Thymus (tissue), 11 donors: ENCODE results near the gene ARL8B. TPM values are rescaled to one million over a fixed set of nuclear protein-coding genes. Genes with fewer than 3 reads are reported as not detected.

Experiments
- DNase-seq, 9 donors: peaks; one replicate each; pipeline ENCODE4 v3.0.0-alpha.2; 2013; ENCODE audit warnings: low spot score in 9 of 9, low read depth in 6 of 9, missing footprints in 1 of 9
- H3K27ac ChIP-seq, 2 donors: one replicate each; pipeline ENCODE4 v1.5.1; 2013; ENCODE audit warnings: control low read depth in 1 of 2, low read depth in 1 of 2, low read length in 1 of 2, mild to moderate bottlenecking in 1 of 2, moderate library complexity in 1 of 2
- H3K27me3 ChIP-seq, 2 donors: one replicate each; pipeline ENCODE4 v1.5.1; 2013; ENCODE audit warnings: low read length in 1 of 2; ENCODE audit not compliant: control insufficient read depth in 2 of 2, insufficient read depth in 1 of 2
- H3K36me3 ChIP-seq, 2 donors: one replicate each; pipeline ENCODE4 v1.5.1; 2013; ENCODE audit warnings: low read length in 1 of 2, mild to moderate bottlenecking in 1 of 2, moderate library complexity in 1 of 2; ENCODE audit not compliant: control insufficient read depth in 2 of 2, insufficient read depth in 2 of 2
- H3K4me1 ChIP-seq, 2 donors: one replicate each; pipeline ENCODE4 v1.5.1; 2013; ENCODE audit warnings: low read length in 2 of 2; ENCODE audit not compliant: control insufficient read depth in 2 of 2, insufficient read depth in 2 of 2
- H3K4me3 ChIP-seq, 2 donors: one replicate each; pipeline ENCODE4 v1.5.1; 2013; ENCODE audit warnings: low read length in 2 of 2, control low read depth in 1 of 2, mild to moderate bottlenecking in 1 of 2
- H3K9me3 ChIP-seq, 2 donors: one replicate each; pipeline ENCODE4 v1.5.1; 2013; ENCODE audit warnings: low read length in 1 of 2, mild to moderate bottlenecking in 1 of 2; ENCODE audit not compliant: control insufficient read depth in 2 of 2, insufficient read depth in 1 of 2
- WGBS: extraction: QIAGEN DNeasy Blood & Tissue Kit; methylation state at CpG from one replicate; pipeline ENCODE4 v1.1.7; 2013; 5-methylcytosine and 5-hydroxymethylcytosine counted together
- polyA plus RNA-seq: library from polyadenylated mRNA; stranded (reverse); fragments of 200-250 nt; gene quantifications from one replicate; pipeline ENCODE4 v1.2.3, GENCODE V29; 2013
- total RNA-seq: library from RNA; stranded (reverse); fragments of 120-200 nt; gene quantifications from one replicate; pipeline ENCODE4 v1.2.4, GENCODE V29; 2013
- donor health status: healthy.

ARL8B gene
- total and polyA plus RNA-seq, 2 donors, result 29.8 to 53.2 TPM

DNA sequence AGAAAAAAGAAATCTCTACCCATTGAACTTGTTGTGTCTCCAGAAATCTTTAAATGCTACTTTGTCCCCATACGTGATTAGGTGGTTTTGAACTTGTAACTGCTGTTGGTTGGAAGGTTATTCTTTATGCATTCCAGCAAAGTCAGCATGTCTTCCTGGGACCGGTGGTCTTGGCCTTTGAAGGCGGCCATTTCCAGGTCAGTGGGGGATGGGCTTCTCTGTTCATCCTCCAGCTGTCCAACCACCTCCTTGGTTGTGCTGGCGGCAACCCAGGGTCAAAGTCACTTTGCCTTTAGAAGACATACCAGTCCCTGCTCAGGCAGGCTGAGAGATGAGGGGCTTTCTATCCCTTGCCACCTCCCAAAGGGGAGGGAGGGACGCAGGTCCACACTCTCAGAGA is 37.9 kb upstream of the ARL8B start:
- DNase-seq, result no peak
- H3K9me3 ChIP-seq, result no peaks in the 10 kb centered on the region
- WGBS, result 97% methylated on average over 5 of the region's 5 CpGs

DNA sequence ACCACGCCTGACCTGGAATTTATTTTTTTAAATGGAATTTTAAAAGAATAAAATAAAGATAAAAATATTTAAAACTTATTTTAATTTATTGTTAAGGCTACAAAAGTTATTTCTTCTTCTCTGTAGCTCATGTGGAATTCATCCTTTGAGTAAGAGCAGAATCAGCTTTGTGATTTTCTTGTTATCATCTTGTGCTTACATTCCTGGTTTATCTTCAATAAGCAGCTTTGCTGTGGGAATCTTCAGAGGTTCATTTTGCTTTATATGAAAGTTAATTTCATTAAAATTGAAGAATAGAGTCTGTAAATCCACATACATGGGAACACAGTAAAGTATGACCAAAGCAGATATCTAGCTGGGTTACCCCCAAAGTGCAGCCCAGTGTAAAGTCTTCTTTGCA is 35.4 kb upstream of the ARL8B start:
- H3K27me3 ChIP-seq, result no peaks in the 10 kb centered on the region
- DNase-seq, result no peak
- H3K4me1 ChIP-seq, result no peaks in the 10 kb centered on the region
- WGBS, result 97% methylated on average over 1 of the region's 1 CpG
- H3K27ac ChIP-seq, result no peak overlapping the region
- no peak overlapping the region for H3K4me3 ChIP-seq
- H3K36me3 ChIP-seq, result no peaks in the 10 kb centered on the region
- H3K9me3 ChIP-seq, result no peaks in the 10 kb centered on the region

More for the DNA sequence above, 37.9 kb upstream of the ARL8B start:
- Histone ChIP-seq H3K27ac (no peak overlapping the region), H3K27me3 (no peaks in the 10 kb centered on the region), H3K4me1 (no peaks in the 10 kb centered on the region), H3K4me3 (no peak overlapping the region), H3K36me3 (no peaks in the 10 kb centered on the region)

DNA sequence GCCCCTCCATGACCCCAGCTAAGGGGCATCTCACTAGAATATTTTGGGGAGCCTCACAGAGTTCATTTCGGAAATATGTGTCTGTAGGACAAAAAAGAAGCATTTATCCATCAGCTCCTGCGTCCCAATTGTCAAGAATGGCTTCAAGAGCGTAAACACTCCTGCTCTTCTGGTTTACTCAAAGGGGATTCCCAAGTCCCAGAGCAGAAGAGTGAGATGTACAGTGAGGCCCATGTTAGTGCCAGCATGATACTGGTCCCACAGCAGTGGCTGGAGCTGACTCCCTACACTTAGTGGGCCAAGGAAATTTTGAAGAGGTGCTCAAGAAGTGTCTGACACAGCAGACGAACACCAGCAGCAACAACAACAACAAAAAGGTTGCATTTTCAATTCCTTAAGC is 34.9 kb upstream of the ARL8B start:
- WGBS, result 93% methylated on average over 4 of the region's 4 CpGs
- Histone ChIP-seq H3K9me3 (no peaks in the 10 kb centered on the region), H3K36me3 (no peaks in the 10 kb centered on the region), H3K27ac (no peak overlapping the region), H3K4me3 (no peak overlapping the region), H3K27me3 (no peaks in the 10 kb centered on the region), H3K4me1 (no peaks in the 10 kb centered on the region)
- DNase-seq, result no peak

DNA sequence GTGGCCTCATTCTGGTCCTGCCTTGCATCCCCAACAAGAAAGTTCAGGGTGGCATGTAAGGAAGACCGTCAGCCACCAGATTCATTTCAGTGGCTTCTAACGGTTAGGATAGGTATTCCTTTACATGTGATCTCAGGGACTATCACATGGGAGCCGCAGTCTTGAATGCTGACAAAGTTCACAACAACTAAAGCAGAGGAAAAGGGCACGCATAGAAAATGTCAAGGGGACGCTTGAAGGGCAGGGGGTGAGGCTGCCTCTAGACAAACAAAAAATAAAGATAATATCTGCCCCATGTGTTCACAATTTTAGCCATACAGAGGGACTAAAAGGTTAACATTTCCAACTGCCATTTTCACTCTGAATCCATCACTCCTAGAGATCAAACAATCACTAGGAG is 31.9 kb upstream of the ARL8B start:
- no peaks in the 10 kb centered on the region for H3K4me1 ChIP-seq
- no peak for DNase-seq
- H3K9me3 ChIP-seq, result no peaks in the 10 kb centered on the region
- H3K27me3 ChIP-seq, result peaks cover 0 to 7% of the 10 kb centered on the region in 2 donors
- H3K36me3 ChIP-seq, result no peaks in the 10 kb centered on the region
- no peak overlapping the region for H3K4me3 ChIP-seq
- no peak overlapping the region for H3K27ac ChIP-seq
- WGBS, result 76% methylated on average over 5 of the region's 5 CpGs

DNA sequence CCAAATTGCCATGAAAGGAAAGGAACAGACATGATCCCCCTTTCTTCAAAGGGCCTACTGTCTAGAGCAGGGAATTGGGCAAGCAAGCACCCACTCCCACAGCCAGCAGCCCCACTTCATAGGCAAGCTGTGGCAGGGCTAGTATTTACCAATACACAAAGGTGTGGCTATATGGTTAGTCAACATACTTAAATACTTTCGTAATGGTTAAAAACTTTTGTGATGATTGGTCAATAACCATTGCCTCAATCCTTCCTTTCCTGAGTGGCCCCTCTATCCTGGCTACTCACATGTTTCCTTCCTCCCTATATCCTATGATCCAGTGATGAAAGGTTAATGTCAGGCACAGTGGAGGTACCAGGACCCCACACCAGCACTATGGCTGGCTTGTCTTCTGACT is 30.1 kb upstream of the ARL8B start:
- DNase-seq, result no peak
- no peak overlapping the region for H3K4me3 ChIP-seq
- H3K27ac ChIP-seq, result no peak overlapping the region
- no peaks in the 10 kb centered on the region for H3K9me3 ChIP-seq
- no peaks in the 10 kb centered on the region for H3K36me3 ChIP-seq
- peaks cover 0 to 6% of the 10 kb centered on the region in 2 donors for H3K4me1 ChIP-seq
- 95% methylated on average over 1 of the region's 1 CpG for WGBS
- H3K27me3 ChIP-seq, result peaks cover 0 to 18% of the 10 kb centered on the region in 2 donors

DNA sequence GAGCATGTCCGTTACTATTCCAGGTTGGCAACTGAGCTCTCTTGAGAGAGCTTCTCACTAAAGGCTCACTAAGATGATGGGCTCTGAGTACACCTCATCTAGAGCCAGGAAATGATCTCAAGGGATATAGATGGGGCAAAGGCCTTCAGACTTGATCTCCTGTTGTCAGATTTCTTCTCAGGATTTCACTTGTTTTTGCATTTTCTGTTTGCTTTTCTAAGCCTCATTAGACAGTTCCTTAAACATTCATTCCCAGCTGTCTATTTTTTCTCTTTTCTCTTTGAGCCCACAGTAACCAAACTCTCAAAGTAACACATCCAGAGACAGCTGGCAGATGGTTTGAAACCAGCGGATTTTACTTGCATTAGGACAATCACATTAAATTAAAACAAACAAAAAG is 28.4 kb upstream of the ARL8B start:
- H3K4me1 ChIP-seq, result peaks cover 0 to 6% of the 10 kb centered on the region in 2 donors
- peaks cover 0 to 18% of the 10 kb centered on the region in 2 donors for H3K27me3 ChIP-seq
- 78% methylated on average over 2 of the region's 2 CpGs for WGBS
- no peaks in the 10 kb centered on the region for H3K36me3 ChIP-seq
- H3K4me3 ChIP-seq, result no peak overlapping the region
- no peak for DNase-seq
- no peak overlapping the region for H3K27ac ChIP-seq
- H3K9me3 ChIP-seq, result no peaks in the 10 kb centered on the region

DNA sequence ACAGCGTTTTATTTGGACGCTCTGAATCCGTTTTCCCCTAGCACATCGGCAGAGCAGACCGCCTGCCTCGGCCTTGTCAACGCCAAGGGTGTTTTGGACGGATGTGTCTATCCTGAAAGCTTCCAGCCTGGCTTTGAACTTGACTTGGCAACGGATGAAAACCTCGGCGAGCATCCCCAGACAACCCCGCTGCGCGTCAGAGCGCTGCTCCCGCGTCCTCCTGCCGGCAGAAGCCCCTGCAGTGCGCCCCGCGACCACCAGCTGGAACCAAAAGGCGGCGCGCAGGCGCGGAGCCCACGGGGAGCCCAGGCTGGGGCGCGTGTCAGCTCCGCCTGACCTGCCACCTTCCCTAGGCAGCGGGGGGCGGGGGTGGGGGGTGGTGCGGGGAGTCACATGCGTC is 26.2 kb upstream of the ARL8B start:
- Histone ChIP-seq H3K27me3 (peaks cover 0 to 18% of the 10 kb centered on the region in 2 donors), H3K9me3 (no peaks in the 10 kb centered on the region), H3K27ac (no peak overlapping the region), H3K4me3 (peak overlapping the region in 1 of 2 donors; percentile 4), H3K36me3 (no peaks in the 10 kb centered on the region), H3K4me1 (peaks cover 0 to 6% of the 10 kb centered on the region in 2 donors)
- WGBS, result 4% methylated on average over 34 of the region's 34 CpGs
- DNase-seq, result peak in 8 of 9 donors; percentile 19 to 65 (median 32)

DNA sequence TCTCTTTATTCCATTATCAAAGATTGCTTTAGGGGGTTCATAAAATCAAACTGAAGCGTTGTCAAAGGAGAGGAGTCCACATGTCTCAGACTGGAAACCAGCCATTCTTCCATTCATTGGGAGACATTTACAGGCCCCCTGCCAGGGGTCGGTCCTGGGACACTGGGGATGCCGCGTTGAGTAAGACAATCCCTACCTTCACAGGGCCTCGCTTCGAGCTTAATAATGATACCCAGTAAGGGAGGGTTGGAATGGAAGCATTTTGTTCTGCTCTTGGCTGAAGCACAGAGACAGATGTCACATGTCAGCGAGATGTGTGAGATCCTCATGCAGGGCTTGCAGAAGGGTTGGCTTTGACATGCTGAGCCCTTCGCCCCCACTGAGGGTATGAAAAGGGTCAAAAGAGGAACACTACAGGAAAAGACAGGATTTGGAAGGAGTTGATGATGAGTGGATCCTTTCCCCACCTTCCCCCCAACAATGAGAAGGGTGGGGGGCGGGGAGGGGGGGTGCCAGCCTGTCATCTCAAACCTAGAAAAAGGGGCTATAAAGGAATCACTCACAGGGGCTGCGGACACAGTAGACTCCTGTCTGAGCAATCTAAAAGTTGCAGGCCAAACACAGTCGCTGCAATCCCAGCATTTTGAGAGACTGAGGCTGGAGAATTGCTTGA is 25.6 kb upstream of the ARL8B start:
- Histone ChIP-seq H3K4me3 (peak overlapping the region in 1 of 2 donors; percentile 4), H3K4me1 (peaks cover 0 to 6% of the 10 kb centered on the region in 2 donors), H3K27me3 (peaks cover 0 to 18% of the 10 kb centered on the region in 2 donors), H3K27ac (no peak overlapping the region), H3K9me3 (no peaks in the 10 kb centered on the region), H3K36me3 (no peaks in the 10 kb centered on the region)
- WGBS, result 84% methylated on average over 11 of the region's 11 CpGs
- DNase-seq, result no peak

DNA sequence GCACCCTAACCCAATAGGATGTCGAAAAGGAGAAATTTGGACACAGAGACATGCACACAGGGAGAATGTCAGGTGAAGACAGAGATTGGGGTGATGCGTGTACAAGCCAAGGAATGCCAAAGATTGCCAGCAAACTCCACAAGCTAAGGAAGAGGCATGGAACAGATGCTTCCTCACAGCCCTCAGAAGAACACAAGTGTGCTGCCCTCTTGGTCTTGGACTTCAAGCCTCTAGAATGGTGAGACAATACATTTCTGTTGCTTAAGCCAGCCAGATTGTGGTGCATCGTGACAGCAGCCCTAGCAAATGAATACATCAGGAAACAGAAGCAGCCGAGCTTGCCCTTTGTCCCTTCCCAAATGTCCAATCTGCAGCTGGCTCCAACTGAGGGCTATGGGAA is 23.7 kb upstream of the ARL8B start:
- Histone ChIP-seq H3K36me3 (no peaks in the 10 kb centered on the region), H3K4me1 (peaks cover 0 to 6% of the 10 kb centered on the region in 2 donors), H3K9me3 (no peaks in the 10 kb centered on the region), H3K4me3 (no peak overlapping the region), H3K27ac (no peak overlapping the region), H3K27me3 (peaks cover 0 to 18% of the 10 kb centered on the region in 2 donors)
- 81% methylated on average over 4 of the region's 4 CpGs for WGBS
- no peak for DNase-seq
